ENCODE measurements around the gene USP24. TPM values are rescaled to one million over a fixed set of nuclear protein-coding genes. Genes with fewer than 3 reads are reported as not detected.

Gene USP24
- total RNA-seq, 1 donor from 2014 or later = 44.6 TPM

- Mint-ChIP-seq H3K27ac (ENCODE audit: unreplicated experiment) (no peak overlapping the region), H3K4me3 (no peak overlapping the region), H3K27me3 (ENCODE audit: low read depth) (no peaks in the 10 kb centered on the region), H3K9me3 (no peaks in the 10 kb centered on the region), H3K4me1 (no peaks in the 10 kb centered on the region), H3K36me3 (ENCODE audit: low read depth) (peaks cover 31% of the 10 kb centered on the region)
- TF ChIP-seq, protein P1, sequence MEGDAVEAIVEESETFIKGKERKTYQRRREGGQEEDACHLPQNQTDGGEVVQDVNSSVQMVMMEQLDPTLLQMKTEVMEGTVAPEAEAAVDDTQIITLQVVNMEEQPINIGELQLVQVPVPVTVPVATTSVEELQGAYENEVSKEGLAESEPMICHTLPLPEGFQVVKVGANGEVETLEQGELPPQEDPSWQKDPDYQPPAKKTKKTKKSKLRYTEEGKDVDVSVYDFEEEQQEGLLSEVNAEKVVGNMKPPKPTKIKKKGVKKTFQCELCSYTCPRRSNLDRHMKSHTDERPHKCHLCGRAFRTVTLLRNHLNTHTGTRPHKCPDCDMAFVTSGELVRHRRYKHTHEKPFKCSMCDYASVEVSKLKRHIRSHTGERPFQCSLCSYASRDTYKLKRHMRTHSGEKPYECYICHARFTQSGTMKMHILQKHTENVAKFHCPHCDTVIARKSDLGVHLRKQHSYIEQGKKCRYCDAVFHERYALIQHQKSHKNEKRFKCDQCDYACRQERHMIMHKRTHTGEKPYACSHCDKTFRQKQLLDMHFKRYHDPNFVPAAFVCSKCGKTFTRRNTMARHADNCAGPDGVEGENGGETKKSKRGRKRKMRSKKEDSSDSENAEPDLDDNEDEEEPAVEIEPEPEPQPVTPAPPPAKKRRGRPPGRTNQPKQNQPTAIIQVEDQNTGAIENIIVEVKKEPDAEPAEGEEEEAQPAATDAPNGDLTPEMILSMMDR (conservative IDR thresholded peaks at IDR 0.05) = no peak
- DNase-seq (ENCODE audit: low read depth, low spot score) = no peak
Observed at GRCh38 chr1:55070293-55071164, 144.6 kb downstream of the USP24 start.

DNA sequence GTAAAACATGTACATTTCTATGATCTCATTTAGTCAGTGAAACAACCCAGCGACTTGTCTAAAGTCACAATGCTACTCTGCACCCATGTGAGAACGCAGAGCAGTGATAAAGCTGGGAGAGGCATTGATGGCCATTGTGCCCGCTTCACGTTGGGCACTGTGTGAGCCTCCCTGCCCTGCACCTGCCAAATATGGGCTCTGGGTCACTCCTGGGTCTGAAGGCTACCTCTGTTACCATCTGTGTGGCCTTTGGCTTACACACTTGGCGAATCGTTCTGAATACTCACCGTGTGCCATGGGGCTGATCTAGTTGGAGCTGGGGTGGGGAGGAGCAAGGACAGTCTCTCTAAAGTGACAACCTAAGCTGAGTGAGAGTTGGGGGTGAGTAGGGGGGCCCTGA lies 145.9 kb downstream of the USP24 start:
- DNase-seq (ENCODE audit: low read depth, low spot score) = no peak
- Mint-ChIP-seq H3K4me1 (no peaks in the 10 kb centered on the region), H3K4me3 (no peak overlapping the region), H3K9me3 (no peaks in the 10 kb centered on the region), H3K27ac (ENCODE audit: unreplicated experiment) (no peak overlapping the region), H3K36me3 (ENCODE audit: low read depth) (peaks cover 31% of the 10 kb centered on the region), H3K27me3 (ENCODE audit: low read depth) (no peaks in the 10 kb centered on the region)
- TF ChIP-seq, protein P1 (conservative IDR thresholded peaks at IDR 0.05) = no peak

- no peaks in the 10 kb centered on the region for H3K27me3 Mint-ChIP-seq (ENCODE audit: low read depth)
- peaks cover 31% of the 10 kb centered on the region for H3K36me3 Mint-ChIP-seq (ENCODE audit: low read depth)
- H3K9me3 Mint-ChIP-seq = no peaks in the 10 kb centered on the region
- no peak overlapping the region for H3K4me3 Mint-ChIP-seq
- H3K4me1 Mint-ChIP-seq = no peaks in the 10 kb centered on the region
- DNase-seq (ENCODE audit: low read depth, low spot score) = no peak
- no peak overlapping the region for H3K27ac Mint-ChIP-seq (ENCODE audit: unreplicated experiment)
- TF ChIP-seq, protein P1 (conservative IDR thresholded peaks at IDR 0.05) = no peak
Observed at GRCh38 chr1:55068638-55069037, 146.5 kb downstream of the USP24 start.

- Mint-ChIP-seq H3K36me3 (ENCODE audit: low read depth) (peaks cover 31% of the 10 kb centered on the region), H3K9me3 (no peaks in the 10 kb centered on the region), H3K4me1 (no peaks in the 10 kb centered on the region), H3K27ac (ENCODE audit: unreplicated experiment) (no peak overlapping the region), H3K27me3 (ENCODE audit: low read depth) (no peaks in the 10 kb centered on the region), H3K4me3 (no peak overlapping the region)
- TF ChIP-seq, protein P1 (conservative IDR thresholded peaks at IDR 0.05) = no peak
- DNase-seq (ENCODE audit: low read depth, low spot score) = no peak
Observed at GRCh38 chr1:55067914-55068313, 147.2 kb downstream of the USP24 start.

- H3K9me3 Mint-ChIP-seq = no peaks in the 10 kb centered on the region
Observed at GRCh38 chr1:55067022-55067778, 148.0 kb downstream of the USP24 start.

More at GRCh38 chr1:55067022-55067778, 148.0 kb downstream of the USP24 start:
- TF ChIP-seq, protein P1 (conservative IDR thresholded peaks at IDR 0.05) = no peak
- Mint-ChIP-seq H3K27me3 (ENCODE audit: low read depth) (no peaks in the 10 kb centered on the region), H3K4me3 (no peak overlapping the region), H3K4me1 (no peaks in the 10 kb centered on the region), H3K27ac (ENCODE audit: unreplicated experiment) (no peak overlapping the region), H3K36me3 (ENCODE audit: low read depth) (peaks cover 26% of the 10 kb centered on the region)
- no peak for DNase-seq (ENCODE audit: low read depth, low spot score)
